ENCODE data around the gene STEAP2. TPM values are rescaled to one million over a fixed set of nuclear protein-coding genes. Genes with fewer than 3 reads are reported as not detected.

STEAP2 gene
- total RNA-seq, 6 experiments from 2014 or later, result 1.5 to 9.8 (median 5.3) TPM

GRCh38 chr7:90167361-90167760, 44.2 kb upstream of the STEAP2 start:
- DNase-seq (no peak), ATAC-seq (no peak)
- no peak overlapping the region for H3K27ac ChIP-seq
- TF ChIP-seq CTCF (IDR thresholded peaks at IDR 0.05) (no peak), POLR2A (IDR thresholded peaks at IDR 0.05) (no peak)
- H3K9me3 ChIP-seq, result peaks cover 0 to 5% (median 0%) of the 10 kb centered on the region in 4 donors
- H3K36me3 ChIP-seq, result no peaks in the 10 kb centered on the region
- 81% methylated on average over 4 of the region's 4 CpGs for WGBS (ENCODE audit: insufficient coverage, low coverage, low lambda C conversion rate, missing lambda C conversion rate)
- intact Hi-C loops (cut with DNase I), result no loop called here
- H3K4me3 ChIP-seq, result no peak overlapping the region
- H3K27me3 ChIP-seq, result no peaks in the 10 kb centered on the region
- H3K4me1 ChIP-seq, result peaks cover 0 to 15% (median 0%) of the 10 kb centered on the region in 4 donors

GRCh38 chr7:90169891-90170290, 41.6 kb upstream of the STEAP2 start:
- TF ChIP-seq POLR2A (IDR thresholded peaks at IDR 0.05) (no peak), CTCF (IDR thresholded peaks at IDR 0.05) (no peak)
- Histone ChIP-seq H3K4me1 (peaks cover 0 to 18% (median 0%) of the 10 kb centered on the region in 4 donors), H3K4me3 (no peak overlapping the region), H3K27ac (no peak overlapping the region), H3K27me3 (no peaks in the 10 kb centered on the region), H3K36me3 (no peaks in the 10 kb centered on the region), H3K9me3 (peaks cover 0 to 5% (median 0%) of the 10 kb centered on the region in 4 donors)
- no peak for DNase-seq
- ATAC-seq, result no peak
- WGBS (ENCODE audit: insufficient coverage, low coverage, low lambda C conversion rate, missing lambda C conversion rate), result 100% methylated on average over 1 of the region's 1 CpG
- intact Hi-C loops (cut with DNase I), result no loop called here

- ATAC-seq, result no peak
- intact Hi-C loops (cut with DNase I), result no loop called here
- H3K27me3 ChIP-seq, result no peaks in the 10 kb centered on the region
- peak overlapping the region; percentile 73 to 83 (median 76) for H3K27ac ChIP-seq
- TF ChIP-seq CTCF (IDR thresholded peaks at IDR 0.05), result no peak
- TF ChIP-seq POLR2A (IDR thresholded peaks at IDR 0.05), result no peak
- no peak for DNase-seq
- 66% methylated on average over 2 of the region's 2 CpGs for WGBS (ENCODE audit: insufficient coverage, low coverage, low lambda C conversion rate, missing lambda C conversion rate)
- peaks cover 0 to 5% (median 0%) of the 10 kb centered on the region in 4 donors for H3K9me3 ChIP-seq
- peak overlapping the region in 2 of 3 donors; percentile 28 to 31 for H3K4me3 ChIP-seq
- H3K4me1 ChIP-seq, result peaks cover 0 to 24% (median 0%) of the 10 kb centered on the region in 4 donors
- H3K36me3 ChIP-seq, result no peaks in the 10 kb centered on the region
Measured at GRCh38 chr7:90172121-90172520, 39.4 kb upstream of the STEAP2 start.

- DNase-seq (no peak), ATAC-seq (peak in 1 of 4 donors; percentile 4)
- Histone ChIP-seq H3K9me3 (peaks cover 0 to 5% (median 0%) of the 10 kb centered on the region in 4 donors), H3K27me3 (no peaks in the 10 kb centered on the region), H3K4me1 (peaks cover 0 to 24% (median 0%) of the 10 kb centered on the region in 4 donors), H3K27ac (peak overlapping the region; percentile 73 to 83 (median 76)), H3K36me3 (no peaks in the 10 kb centered on the region), H3K4me3 (peak overlapping the region; percentile 20 to 31 (median 28))
- intact Hi-C loops (cut with DNase I), result no loop called here
- WGBS (ENCODE audit: insufficient coverage, low coverage, low lambda C conversion rate, missing lambda C conversion rate), result 32% methylated on average over 6 of the region's 6 CpGs
- TF ChIP-seq CTCF (IDR thresholded peaks at IDR 0.05) (no peak), POLR2A (IDR thresholded peaks at IDR 0.05) (no peak)
Measured at GRCh38 chr7:90172624-90173023, 38.9 kb upstream of the STEAP2 start.
